GM19397 (cell line): ENCODE measurements around the gene DOCK2.

Experiments
- ATAC-seq: cut with Tn5 transposase; IDR thresholded peaks from one replicate; pipeline ENCODE4 v1.9.1; 2021; ENCODE audit warnings: mild to moderate bottlenecking, moderate library complexity; ENCODE audit not compliant: unreplicated experiment

DOCK2 gene

GRCh38 chr5:169970339-169970738, 333.3 kb downstream of the DOCK2 start:
- no peak for ATAC-seq

GRCh38 chr5:169970911-169971765, 334.1 kb downstream of the DOCK2 start:
- ATAC-seq: no peak

GRCh38 chr5:169971780-169972179, 334.7 kb downstream of the DOCK2 start:
- ATAC-seq: no peak

- ATAC-seq: no peak
Observed at GRCh38 chr5:169973056-169973455, 336.0 kb downstream of the DOCK2 start.

DNA sequence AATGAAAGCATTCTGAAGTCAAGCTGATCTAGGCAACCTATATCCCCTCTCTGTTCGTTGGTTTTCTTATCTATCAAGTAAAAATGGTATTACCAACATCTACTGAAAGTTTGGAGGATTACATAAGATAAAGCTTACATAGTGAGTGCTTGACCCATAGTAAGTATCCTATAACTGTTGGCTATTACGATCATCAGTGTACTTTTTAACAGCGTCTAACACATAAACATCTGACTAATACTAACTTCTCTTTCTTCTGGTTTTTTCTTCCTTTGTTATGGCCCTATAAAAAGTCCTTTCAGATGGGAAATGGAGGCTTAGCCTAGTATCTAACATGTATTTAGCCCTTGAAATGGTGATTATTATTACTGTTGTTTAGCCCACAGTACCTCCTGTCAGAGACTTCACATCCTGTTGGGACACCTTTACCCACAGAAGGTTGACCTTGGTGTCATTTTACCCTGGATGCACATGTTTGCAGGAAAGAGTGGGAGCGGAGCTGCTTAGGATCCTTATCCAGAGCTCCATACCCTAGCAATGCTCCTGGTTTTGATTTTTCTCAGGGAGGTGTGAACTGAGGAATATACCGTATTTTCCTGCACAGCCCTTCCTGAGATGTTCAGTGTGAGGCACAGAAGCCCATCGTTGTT, 337.2 kb downstream of the DOCK2 start:
- ATAC-seq: no peak

GRCh38 chr5:169978714-169979113, 341.6 kb downstream of the DOCK2 start:
- ATAC-seq: no peak

GRCh38 chr5:169979871-169980270, 342.8 kb downstream of the DOCK2 start:
- ATAC-seq: no peak

DNA sequence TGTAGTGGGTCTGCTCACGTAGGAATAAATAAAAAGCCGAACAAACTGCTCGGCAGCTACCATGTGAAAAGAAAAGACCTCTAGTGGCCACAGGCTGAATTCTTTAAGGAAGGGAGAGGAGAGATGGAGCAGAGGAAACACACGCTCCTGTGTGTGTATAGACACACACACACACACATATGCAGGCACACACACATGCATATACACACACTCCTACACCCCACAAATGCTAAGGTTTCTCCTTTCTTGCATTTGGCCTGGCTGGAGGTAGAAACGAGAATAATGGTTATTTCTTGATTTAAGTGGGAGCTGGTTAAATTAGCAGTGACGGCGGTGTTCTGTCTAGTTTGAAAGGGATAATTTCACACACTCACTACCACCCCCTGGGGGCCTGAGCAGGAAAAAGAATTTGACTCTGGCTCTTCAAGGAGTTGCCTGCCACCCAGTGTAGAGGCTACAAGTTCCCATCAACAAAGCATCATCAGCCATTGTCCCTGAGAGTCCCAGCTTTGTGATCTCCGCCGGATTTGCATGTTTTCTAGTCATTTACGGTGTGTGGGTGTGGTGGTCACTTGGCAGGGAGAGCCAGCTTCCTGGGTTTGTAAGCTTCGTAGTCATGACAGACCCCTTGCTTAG, 343.5 kb downstream of the DOCK2 start, which contains the start of gene INSYN2B:
Gene INSYN2B (minus strand): TSS at position 78 of the 636 bp plus-strand sequence. CDS start 96,597 bp downstream, outside the sequence.
- no peak for ATAC-seq

- ATAC-seq: no peak
Observed at GRCh38 chr5:169988206-169988605, 351.1 kb downstream of the DOCK2 start.

DNA sequence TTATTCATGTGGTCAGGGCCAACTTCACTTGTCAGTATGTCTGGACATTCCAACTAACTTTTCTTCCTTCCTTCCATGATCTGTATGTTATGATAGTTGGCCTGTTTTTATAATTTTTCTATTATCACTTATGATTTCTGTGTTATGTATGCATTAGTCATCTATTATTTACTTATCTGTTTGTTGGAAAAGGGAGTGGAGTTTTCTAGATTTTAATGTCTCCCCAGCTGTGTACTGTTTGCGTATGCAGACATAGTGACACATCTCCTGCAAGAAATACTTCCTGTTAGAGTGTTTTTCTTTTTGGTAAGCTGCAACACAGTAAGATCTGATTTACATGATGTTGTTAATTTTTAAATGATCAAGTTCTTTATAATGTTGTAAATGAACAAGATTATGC, 351.9 kb downstream of the DOCK2 start:
- ATAC-seq: no peak

DNA sequence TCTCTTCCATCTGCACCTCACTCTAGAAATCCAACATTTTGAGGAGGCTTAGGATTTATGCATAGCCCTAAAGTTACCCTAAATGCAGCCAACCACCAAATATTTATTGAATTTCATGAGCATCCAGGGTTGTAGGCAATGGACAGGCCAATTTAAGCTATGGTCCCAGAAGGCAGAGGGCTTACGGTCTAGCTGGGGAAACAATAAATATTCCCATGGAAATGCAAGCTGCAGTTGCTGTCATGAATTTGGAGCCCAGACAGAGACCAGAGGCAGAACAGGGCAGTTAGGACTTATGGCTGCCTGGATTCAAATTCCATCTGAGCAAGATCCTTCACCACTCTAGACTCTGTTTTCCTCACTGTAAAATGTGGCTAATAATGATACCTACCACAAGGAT, 352.3 kb downstream of the DOCK2 start:
- no peak for ATAC-seq

- no peak for ATAC-seq
Observed at GRCh38 chr5:169991115-169991869, 354.2 kb downstream of the DOCK2 start.

- no peak for ATAC-seq
Observed at GRCh38 chr5:169992789-169993484, 355.9 kb downstream of the DOCK2 start.

DNA sequence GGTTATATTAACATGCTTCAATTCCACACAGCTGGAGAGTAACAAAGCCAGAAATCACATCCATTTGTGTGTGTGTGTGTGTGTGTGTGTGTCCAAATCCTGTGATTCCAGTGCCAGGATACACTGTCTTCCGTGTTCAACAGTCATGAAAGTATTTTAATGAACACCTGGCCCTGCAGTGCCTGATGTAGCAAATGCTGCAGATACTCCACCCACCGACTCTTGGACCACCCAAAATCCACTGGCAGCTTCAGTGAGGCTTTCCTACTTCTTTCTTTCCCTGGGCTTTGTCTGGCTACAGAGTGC, 356.4 kb downstream of the DOCK2 start:
- ATAC-seq: no peak

GRCh38 chr5:169997798-169998197, 360.7 kb downstream of the DOCK2 start:
- ATAC-seq: no peak

DNA sequence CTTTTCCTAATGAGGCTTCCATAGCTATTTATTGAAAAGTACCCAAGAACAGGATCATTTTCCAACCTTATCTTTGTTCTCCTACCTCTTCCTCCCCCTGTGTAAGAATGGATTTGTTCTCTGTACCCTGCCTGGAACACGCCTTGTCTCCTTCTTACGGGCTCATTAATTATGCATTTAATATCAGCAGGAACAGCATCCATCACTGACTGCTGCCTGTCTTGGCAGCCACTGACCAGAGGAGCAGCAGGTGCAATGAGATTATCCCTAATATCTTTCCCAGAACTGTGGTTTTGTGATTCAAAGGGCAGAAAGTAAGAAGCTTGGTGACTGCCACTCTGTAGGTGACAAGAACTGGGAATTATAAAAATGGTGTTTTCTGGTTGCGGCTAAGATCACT, 362.5 kb downstream of the DOCK2 start:
- ATAC-seq: no peak

GRCh38 chr5:170000155-170000554, 363.1 kb downstream of the DOCK2 start:
- ATAC-seq: no peak

DNA sequence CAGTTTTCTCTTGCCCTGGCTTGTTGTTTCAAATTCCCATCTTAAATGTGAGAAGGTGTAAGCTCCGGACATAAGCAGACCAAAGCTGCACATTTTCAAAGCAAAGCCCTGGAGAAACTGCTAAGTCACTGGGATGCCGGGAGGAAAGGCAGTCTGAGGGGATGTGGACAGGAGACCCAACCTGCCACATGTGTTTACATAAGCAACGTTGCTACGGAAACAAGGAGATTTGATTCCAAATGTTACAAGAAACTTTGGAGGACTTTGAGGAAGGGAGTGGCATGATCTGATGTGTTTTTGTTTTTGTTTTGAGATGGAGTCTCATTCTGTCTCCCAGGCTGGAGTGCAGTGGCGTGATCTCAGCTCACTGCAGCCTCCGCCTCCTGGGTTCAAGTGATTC, 368.9 kb downstream of the DOCK2 start:
- ATAC-seq: no peak

GRCh38 chr5:170008376-170008775, 371.3 kb downstream of the DOCK2 start:
- ATAC-seq: no peak

- ATAC-seq: no peak
Observed at GRCh38 chr5:170010595-170010994, 373.5 kb downstream of the DOCK2 start.

DNA sequence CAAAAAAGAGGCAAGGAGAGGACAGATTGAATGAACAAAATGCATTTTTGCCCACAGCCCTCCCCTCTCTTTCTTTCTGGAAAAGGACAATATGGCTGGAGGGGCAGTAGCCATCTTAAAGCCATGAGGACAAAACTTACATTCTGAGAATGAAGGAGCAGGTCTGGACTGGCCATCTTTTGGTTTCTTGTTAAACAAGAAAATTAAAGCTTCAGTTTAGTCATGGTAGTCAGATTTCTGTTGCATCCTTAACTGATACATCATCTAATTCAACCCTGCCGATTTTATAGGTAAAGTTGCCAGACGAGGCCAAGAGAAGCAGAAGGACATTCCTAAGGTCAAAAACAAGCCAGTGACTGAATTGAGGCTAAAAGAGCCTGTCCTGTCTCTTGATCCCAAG, 374.7 kb downstream of the DOCK2 start:
- ATAC-seq: no peak
